ENCODE data around the gene BRINP1.

GRCh38 chr9:119291554-119291953 is 77.7 kb downstream of the BRINP1 start:
- TF ChIP-seq CTCF (IDR thresholded peaks at IDR 0.05): no peak
- no peak for TF ChIP-seq POLR2A (IDR thresholded peaks at IDR 0.05)
